Sigmoid colon (tissue), 7 donors: ENCODE data around the gene KIF20A. TPM values are rescaled to one million over a fixed set of nuclear protein-coding genes. Genes with fewer than 3 reads are reported as not detected.

Experiments
- DNase-seq: peaks from one replicate; pipeline ENCODE4 v3.0.0-alpha.2; 2019
- H3K27ac ChIP-seq, 4 donors: fragments of 200-600 bp; sonication (generic); one replicate each; pipeline ENCODE4 v1.5.1; 2016 to 2019; ENCODE audit warnings: mild to moderate bottlenecking in 1 of 4
- H3K27me3 ChIP-seq, 3 donors: fragments of 200-600 bp; sonication (generic); one replicate each; pipeline ENCODE4 v1.5.1; 2019; ENCODE audit warnings: mild to moderate bottlenecking in 1 of 3
- H3K36me3 ChIP-seq, 4 donors: fragments of 200-600 bp; sonication (generic); one replicate each; pipeline ENCODE4 v1.5.1; 2016 to 2019
- H3K4me1 ChIP-seq, 4 donors: fragments of 200-600 bp; sonication (generic); one replicate each; pipeline ENCODE4 v1.5.1; 2017 to 2019
- H3K4me3 ChIP-seq, 4 donors: fragments of 200-600 bp; sonication (generic); one replicate each; pipeline ENCODE4 v1.5.1; 2017 to 2019; ENCODE audit warnings: mild to moderate bottlenecking in 2 of 4, moderate library complexity in 1 of 4
- H3K9me3 ChIP-seq, 4 donors: fragments of 200-600 bp in 3 of 4; sonication (generic) in 3 of 4; one replicate each; pipeline versions ENCODE4 v1.5.1 to v1.6.1; 2013 to 2019
- EP300 ChIP-seq, 4 donors: sonication (generic); formaldehyde crosslinking; IDR thresholded peaks; one replicate each; pipeline ENCODE4 v1.6.1; 2017; ENCODE audit warnings: antibody characterized with exemption in 4 of 4
- POLR2A ChIP-seq, 2 donors: fragments of 450-650 bp; IDR thresholded peaks; one replicate each; pipeline ENCODE4 v1.6.1; 2016; ENCODE audit warnings: antibody characterized with exemption in 2 of 2, mild to moderate bottlenecking in 2 of 2, moderate library complexity in 2 of 2
- POLR2AphosphoS5 ChIP-seq, 4 donors: sonication (generic); formaldehyde crosslinking; IDR thresholded peaks; one replicate each; pipeline ENCODE4 v1.6.1; 2017; ENCODE audit warnings: antibody characterized with exemption in 4 of 4
- WGBS, 2 donors: extraction: QIAGEN DNeasy Blood & Tissue Kit; methylation state at CpG; one replicate each; pipeline ENCODE4 v1.1.7; 2013; 5-methylcytosine and 5-hydroxymethylcytosine counted together
- intact Hi-C: fragments of 100-400 bp; cut with DNase I; formaldehyde crosslinking; loops from one replicate; pipeline ENCODE4 v1.15.1; 2023
- polyA plus RNA-seq, 3 donors: library from polyadenylated mRNA; stranded (reverse); fragments of 200-250 nt; gene quantifications; one replicate each; pipeline ENCODE4 v1.2.3, GENCODE V29; 2013
- total RNA-seq, 4 donors: library from RNA; depleted of rRNA; stranded (reverse); fragments of >200 nt; gene quantifications; one replicate each; pipeline ENCODE4 v1.1.0, GENCODE V29; 2016
- TF ChIP-seq, protein P1 (sequence below), 4 experiments: fragments of 450-650 bp in 3 of 4; fragments of 200-600 bp in 1 of 4; IDR thresholded peaks; one replicate each; pipeline ENCODE4 v1.5.1; 2016 to 2019; ENCODE audit warnings: antibody characterized with exemption in 4 of 4, mild to moderate bottlenecking in 3 of 4, moderate library complexity in 2 of 4
- donor health status: healthy with polysubstance abuse.
- donor health status: Bipolar disorder and iron deficiency.
- donor health status: healthy.

The KIF20A gene
- total and polyA plus RNA-seq, 7 donors = 0.36 to 9.8 (median 1.2) TPM; not detected in 1

- Histone ChIP-seq H3K4me1 (peaks cover 0 to 27% (median 20%) of the 10 kb centered on the region in 4 donors), H3K4me3 (no peak overlapping the region), H3K36me3 (peaks cover 0 to 29% (median 8%) of the 10 kb centered on the region in 4 donors), H3K27ac (no peak overlapping the region), H3K27me3 (no peaks in the 10 kb centered on the region), H3K9me3 (no peaks in the 10 kb centered on the region)
- intact Hi-C loops = no loop called here
- WGBS, 2 donors = 76 to 78% methylated on average over 5 of the region's 5 CpGs
- no peak for DNase-seq
- TF ChIP-seq, protein P1, sequence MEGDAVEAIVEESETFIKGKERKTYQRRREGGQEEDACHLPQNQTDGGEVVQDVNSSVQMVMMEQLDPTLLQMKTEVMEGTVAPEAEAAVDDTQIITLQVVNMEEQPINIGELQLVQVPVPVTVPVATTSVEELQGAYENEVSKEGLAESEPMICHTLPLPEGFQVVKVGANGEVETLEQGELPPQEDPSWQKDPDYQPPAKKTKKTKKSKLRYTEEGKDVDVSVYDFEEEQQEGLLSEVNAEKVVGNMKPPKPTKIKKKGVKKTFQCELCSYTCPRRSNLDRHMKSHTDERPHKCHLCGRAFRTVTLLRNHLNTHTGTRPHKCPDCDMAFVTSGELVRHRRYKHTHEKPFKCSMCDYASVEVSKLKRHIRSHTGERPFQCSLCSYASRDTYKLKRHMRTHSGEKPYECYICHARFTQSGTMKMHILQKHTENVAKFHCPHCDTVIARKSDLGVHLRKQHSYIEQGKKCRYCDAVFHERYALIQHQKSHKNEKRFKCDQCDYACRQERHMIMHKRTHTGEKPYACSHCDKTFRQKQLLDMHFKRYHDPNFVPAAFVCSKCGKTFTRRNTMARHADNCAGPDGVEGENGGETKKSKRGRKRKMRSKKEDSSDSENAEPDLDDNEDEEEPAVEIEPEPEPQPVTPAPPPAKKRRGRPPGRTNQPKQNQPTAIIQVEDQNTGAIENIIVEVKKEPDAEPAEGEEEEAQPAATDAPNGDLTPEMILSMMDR (IDR thresholded peaks at IDR 0.05) = no peak
- TF ChIP-seq POLR2AphosphoS5 (IDR thresholded peaks at IDR 0.05) (no peak), POLR2A (IDR thresholded peaks at IDR 0.05) (no peak), EP300 (IDR thresholded peaks at IDR 0.05) (no peak)
Measured at GRCh38 chr5:138180183-138180782, 1.4 kb downstream of the KIF20A start.

GRCh38 chr5:138180841-138181240 lies 1.9 kb downstream of the KIF20A start:
- 93% methylated on average over 5 of the region's 5 CpGs for WGBS, 2 donors
- Histone ChIP-seq H3K4me3 (no peak overlapping the region), H3K27ac (no peak overlapping the region), H3K4me1 (peaks cover 0 to 27% (median 20%) of the 10 kb centered on the region in 4 donors), H3K27me3 (no peaks in the 10 kb centered on the region), H3K36me3 (peaks cover 0 to 31% (median 8%) of the 10 kb centered on the region in 4 donors), H3K9me3 (no peaks in the 10 kb centered on the region)
- DNase-seq = no peak
- intact Hi-C loops = no loop called here
- no peak for TF ChIP-seq POLR2A (IDR thresholded peaks at IDR 0.05)
- TF ChIP-seq, protein P1 (IDR thresholded peaks at IDR 0.05) = no peak
- TF ChIP-seq POLR2AphosphoS5 (IDR thresholded peaks at IDR 0.05) = no peak
- no peak for TF ChIP-seq EP300 (IDR thresholded peaks at IDR 0.05)

GRCh38 chr5:138182808-138183207 lies 3.9 kb downstream of the KIF20A start:
- 96% methylated on average over 6 of the region's 6 CpGs for WGBS, 2 donors

DNA sequence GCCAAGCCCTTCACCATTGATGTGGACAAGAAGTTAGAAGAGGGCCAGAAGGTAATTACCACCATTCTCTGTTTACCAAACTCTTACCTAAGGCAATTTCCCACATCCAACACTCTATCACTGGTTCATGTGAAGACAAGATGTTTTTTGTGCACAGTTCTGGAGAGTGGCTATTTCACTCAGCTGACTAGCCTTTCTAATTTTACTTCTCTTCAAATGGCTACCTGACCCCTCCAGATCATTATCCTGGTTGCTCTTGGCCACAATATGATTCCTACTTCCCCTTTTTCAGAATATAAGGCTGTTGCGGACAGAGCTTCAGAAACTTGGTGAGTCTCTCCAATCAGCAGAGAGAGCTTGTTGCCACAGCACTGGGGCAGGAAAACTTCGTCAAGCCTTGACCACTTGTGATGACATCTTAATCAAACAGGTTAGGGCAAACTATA lies 7.1 kb downstream of the KIF20A start:
- Histone ChIP-seq H3K4me1 (no peaks in the 10 kb centered on the region), H3K27ac (no peak overlapping the region), H3K9me3 (no peaks in the 10 kb centered on the region), H3K27me3 (no peaks in the 10 kb centered on the region), H3K36me3 (peaks cover 10 to 71% (median 36%) of the 10 kb centered on the region in 4 donors), H3K4me3 (no peak overlapping the region)
- 79 to 87% methylated on average over 2 of the region's 2 CpGs for WGBS, 2 donors
- intact Hi-C loops = no loop called here
- TF ChIP-seq, protein P1 (IDR thresholded peaks at IDR 0.05) = no peak
- TF ChIP-seq POLR2A (IDR thresholded peaks at IDR 0.05) = no peak
- TF ChIP-seq EP300 (IDR thresholded peaks at IDR 0.05) = no peak
- no peak for TF ChIP-seq POLR2AphosphoS5 (IDR thresholded peaks at IDR 0.05)
- no peak for DNase-seq

More at GRCh38 chr5:138182808-138183207, 3.9 kb downstream of the KIF20A start:
- TF ChIP-seq EP300 (IDR thresholded peaks at IDR 0.05) (no peak), POLR2A (IDR thresholded peaks at IDR 0.05) (no peak), POLR2AphosphoS5 (IDR thresholded peaks at IDR 0.05) (no peak)
- TF ChIP-seq, protein P1 (IDR thresholded peaks at IDR 0.05) = no peak
- Histone ChIP-seq H3K9me3 (no peaks in the 10 kb centered on the region), H3K27me3 (no peaks in the 10 kb centered on the region), H3K36me3 (peaks cover 0 to 41% (median 14%) of the 10 kb centered on the region in 4 donors), H3K4me1 (peaks cover 0 to 10% (median 8%) of the 10 kb centered on the region in 4 donors), H3K4me3 (no peak overlapping the region), H3K27ac (no peak overlapping the region)
- intact Hi-C loops = no loop called here
- DNase-seq = no peak
